ENCODE measurements around the gene PSG6. TPM values are rescaled to one million over a fixed set of nuclear protein-coding genes. Genes with fewer than 3 reads are reported as not detected.
"Not testable (repeated sequence)": the region's sequence is repeated elsewhere in the genome, so short reads cannot be mapped to it uniquely, and the experiment has no call there.

The PSG6 gene
- total and polyA plus RNA-seq, 2 of the 8 experiments (the other 6 are each of a cell fraction or from before 2014, with no cell fraction given): not detected

DNA sequence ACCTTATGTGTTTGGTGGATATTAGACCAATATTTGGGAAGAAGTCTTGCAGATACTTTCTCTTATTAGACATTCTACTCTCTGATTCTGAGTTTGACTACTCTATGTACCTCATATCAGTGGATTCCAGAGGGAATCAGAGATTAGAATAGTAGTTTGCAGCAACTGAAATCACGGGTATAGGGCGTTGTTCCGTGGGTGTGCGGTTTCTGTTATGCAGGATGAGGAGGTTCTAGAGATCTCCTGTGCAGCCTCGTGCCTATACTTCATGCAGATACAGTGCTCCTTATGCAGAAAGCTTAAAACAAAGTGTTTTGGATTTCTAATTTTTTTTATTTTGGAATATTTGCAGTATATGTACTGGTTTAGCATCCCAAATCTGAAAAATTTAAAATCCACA is 6.0 kb downstream of the PSG6 start:
- CTCF ChIA-PET (ENCODE audit: partially characterized antibody); H4K5ac ChIP-seq (ENCODE audit: insufficient read length, low read depth, low read length); H3K23ac ChIP-seq (ENCODE audit: insufficient read length); H3K4me3 ChIP-seq (ENCODE audit: extremely low read depth in 1 of 4, insufficient read depth in 2 of 4, low read depth in 3 of 4, low read length in 4 of 4); H3K27ac ChIP-seq (ENCODE audit: low read depth, low read length); H2AFZ ChIP-seq (ENCODE audit: low read length); H3K36me3 ChIP-seq (ENCODE audit: control insufficient read depth in 2 of 4, insufficient read depth in 4 of 4, low read length in 3 of 4); H4K8ac ChIP-seq (ENCODE audit: extremely low read depth, insufficient read depth, low read length); H3K4me1 ChIP-seq (replicated peaks in 1 of 4; ENCODE audit: control insufficient read depth in 3 of 4, insufficient read depth in 4 of 4, low read length in 3 of 4); FAIRE-seq; H2AK5ac ChIP-seq (ENCODE audit: low read depth, low read length); H3K4ac ChIP-seq (replicated peaks; ENCODE audit: insufficient read length, low read depth, low read length); H3K18ac ChIP-seq (ENCODE audit: extremely low read depth, low read length); H3K9ac ChIP-seq (replicated peaks in 1 of 4; ENCODE audit: extremely low read depth in 1 of 4, low read depth in 3 of 4, low read length in 3 of 4); H4K20me1 ChIP-seq (replicated peaks in 1 of 2; ENCODE audit: control insufficient read depth in 1 of 2, insufficient read depth in 2 of 2, low read length in 2 of 2); POLR2A ChIA-PET (ENCODE audit: partially characterized antibody); H4K91ac ChIP-seq (replicated peaks; ENCODE audit: insufficient read length, low read length); DNase-seq (ENCODE audit: low read depth in 1 of 2, low spot score in 2 of 2); H3K27me3 ChIP-seq (replicated peaks in 1 of 4; ENCODE audit: control insufficient read depth in 3 of 4, extremely low read depth in 1 of 4, insufficient read depth in 3 of 4, low read length in 3 of 4); H3K23me2 ChIP-seq (ENCODE audit: low read depth, low read length); H3K56ac ChIP-seq (replicated peaks; ENCODE audit: insufficient read length, low read depth, low read length); H2BK20ac ChIP-seq (ENCODE audit: low read length); H2BK12ac ChIP-seq (ENCODE audit: low read depth, low read length); H2BK15ac ChIP-seq (ENCODE audit: low read length); H2BK120ac ChIP-seq (replicated peaks; ENCODE audit: low read depth, low read length); H3K79me1 ChIP-seq (ENCODE audit: low read depth, low read length); H3K4me2 ChIP-seq (ENCODE audit: insufficient read depth in 1 of 2, low read depth in 2 of 2, low read length in 2 of 2); H2BK5ac ChIP-seq (ENCODE audit: low read depth, low read length); H3K79me2 ChIP-seq (ENCODE audit: control insufficient read depth in 1 of 2, insufficient read depth in 2 of 2, low read length in 2 of 2); H3K14ac ChIP-seq (ENCODE audit: insufficient read length): not testable (repeated sequence)
- H3K9me3 ChIP-seq (ENCODE audit: insufficient read depth in 2 of 2, low read depth in 1 of 2, low read length in 1 of 2): peaks cover 37 to 77% of the 10 kb centered on the region in 2 experiments
- WGBS, 2 experiments (ENCODE audit: extremely low coverage in 1 of 2, insufficient coverage in 1 of 2, insufficient read length in 1 of 2, insufficient replicate concordance in 2 of 2, low coverage in 1 of 2, low lambda C conversion rate in 2 of 2, missing lambda C conversion rate in 1 of 2): 80% methylated on average over 5 of the region's 5 CpGs; no CpG with 5 or more reads in 1 of the 2 experiments

DNA sequence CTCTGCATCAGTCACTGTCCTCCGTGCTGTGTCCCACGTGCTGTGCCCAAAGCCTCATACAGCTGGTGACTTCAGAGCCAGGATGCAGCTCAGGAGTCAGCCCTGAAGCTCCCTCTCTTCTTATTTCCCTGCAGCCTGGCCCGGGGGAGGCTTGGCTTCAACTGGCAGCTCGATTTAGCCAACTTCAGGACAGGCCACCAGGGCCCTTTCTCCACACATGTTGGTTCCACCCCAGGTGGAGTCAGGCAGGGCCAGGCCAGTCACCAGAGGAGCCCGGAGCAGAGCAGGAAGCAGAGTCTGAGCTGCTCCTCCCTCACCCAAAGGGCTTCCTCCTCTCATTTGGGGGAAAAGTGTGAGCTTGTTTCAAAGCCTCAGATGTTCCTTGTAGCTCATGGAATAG is 11.5 kb downstream of the PSG6 start:
- WGBS, 2 experiments (ENCODE audit: extremely low coverage in 1 of 2, insufficient coverage in 1 of 2, insufficient read length in 1 of 2, insufficient replicate concordance in 2 of 2, low coverage in 1 of 2, low lambda C conversion rate in 2 of 2, missing lambda C conversion rate in 1 of 2): 47% methylated on average over 5 of the region's 5 CpGs; no CpG with 5 or more reads in 1 of the 2 experiments
- not testable (repeated sequence) for FAIRE-seq; H2BK120ac ChIP-seq (replicated peaks; ENCODE audit: low read depth, low read length)

More for the DNA sequence above, 11.5 kb downstream of the PSG6 start:
- H3K23me2 ChIP-seq (ENCODE audit: low read depth, low read length); DNase-seq (ENCODE audit: low read depth in 1 of 2, low spot score in 2 of 2); H4K20me1 ChIP-seq (replicated peaks in 1 of 2; ENCODE audit: control insufficient read depth in 1 of 2, insufficient read depth in 2 of 2, low read length in 2 of 2); H4K5ac ChIP-seq (ENCODE audit: insufficient read length, low read depth, low read length); H3K4me2 ChIP-seq (ENCODE audit: insufficient read depth in 1 of 2, low read depth in 2 of 2, low read length in 2 of 2); H2BK20ac ChIP-seq (ENCODE audit: low read length); H3K18ac ChIP-seq (ENCODE audit: extremely low read depth, low read length); H2BK5ac ChIP-seq (ENCODE audit: low read depth, low read length); H3K56ac ChIP-seq (replicated peaks; ENCODE audit: insufficient read length, low read depth, low read length); H3K4me1 ChIP-seq (replicated peaks in 1 of 4; ENCODE audit: control insufficient read depth in 3 of 4, insufficient read depth in 4 of 4, low read length in 3 of 4); H4K8ac ChIP-seq (ENCODE audit: extremely low read depth, insufficient read depth, low read length); H3K4me3 ChIP-seq (ENCODE audit: extremely low read depth in 1 of 4, insufficient read depth in 2 of 4, low read depth in 3 of 4, low read length in 4 of 4); H2AK5ac ChIP-seq (ENCODE audit: low read depth, low read length); H3K4ac ChIP-seq (replicated peaks; ENCODE audit: insufficient read length, low read depth, low read length); H2BK15ac ChIP-seq (ENCODE audit: low read length); H3K79me1 ChIP-seq (ENCODE audit: low read depth, low read length); H3K9ac ChIP-seq (replicated peaks in 1 of 4; ENCODE audit: extremely low read depth in 1 of 4, low read depth in 3 of 4, low read length in 3 of 4); H3K79me2 ChIP-seq (ENCODE audit: control insufficient read depth in 1 of 2, insufficient read depth in 2 of 2, low read length in 2 of 2); H4K91ac ChIP-seq (replicated peaks; ENCODE audit: insufficient read length, low read length); CTCF ChIA-PET (ENCODE audit: partially characterized antibody); H2BK12ac ChIP-seq (ENCODE audit: low read depth, low read length); H3K36me3 ChIP-seq (ENCODE audit: control insufficient read depth in 2 of 4, insufficient read depth in 4 of 4, low read length in 3 of 4); H3K27ac ChIP-seq (ENCODE audit: low read depth, low read length); H3K27me3 ChIP-seq (replicated peaks in 1 of 4; ENCODE audit: control insufficient read depth in 3 of 4, extremely low read depth in 1 of 4, insufficient read depth in 3 of 4, low read length in 3 of 4); POLR2A ChIA-PET (ENCODE audit: partially characterized antibody); H2AFZ ChIP-seq (ENCODE audit: low read length); H3K14ac ChIP-seq (ENCODE audit: insufficient read length); H3K23ac ChIP-seq (ENCODE audit: insufficient read length): not testable (repeated sequence)
- peaks cover 24 to 45% of the 10 kb centered on the region in 2 experiments; a peak in 3 of 4 replicates for H3K9me3 ChIP-seq (ENCODE audit: insufficient read depth in 2 of 2, low read depth in 1 of 2, low read length in 1 of 2)

All from H1 (cell line).